Middle frontal gyrus (tissue), 1 donor: ENCODE data around the gene KLC4.
"Not testable (repeated sequence)": the region's sequence is repeated elsewhere in the genome, so short reads cannot be mapped to it uniquely, and the experiment has no call there.

Experiments used
- DNase-seq: peaks from one replicate; pipeline ENCODE4 v3.0.0-alpha.2; 2015; ENCODE audit warnings: low spot score; ENCODE audit errors: extremely low spot score

The KLC4 gene

GRCh38 chr6:43035495-43036194, 23.8 kb upstream of the KLC4 start:
- no peak for DNase-seq

GRCh38 chr6:43036712-43037111, 22.7 kb upstream of the KLC4 start:
- DNase-seq = no peak

GRCh38 chr6:43037197-43037596, 22.2 kb upstream of the KLC4 start:
- DNase-seq = no peak

- DNase-seq = no peak
Measured at GRCh38 chr6:43037706-43038105, 21.7 kb upstream of the KLC4 start.

- no peak for DNase-seq
Measured at GRCh38 chr6:43038727-43039126, 20.7 kb upstream of the KLC4 start.

- DNase-seq = no peak
Measured at GRCh38 chr6:43040542-43041257, 18.7 kb upstream of the KLC4 start.

GRCh38 chr6:43041475-43041874, 18.0 kb upstream of the KLC4 start:
- not testable (repeated sequence) for DNase-seq

GRCh38 chr6:43043310-43043709, 16.1 kb upstream of the KLC4 start:
- no peak for DNase-seq

GRCh38 chr6:43045371-43045930, 14.0 kb upstream of the KLC4 start:
- no peak for DNase-seq

GRCh38 chr6:43047998-43048397, 11.4 kb upstream of the KLC4 start:
- DNase-seq = no peak

- no peak for DNase-seq
Measured at GRCh38 chr6:43050981-43051380, 8.4 kb upstream of the KLC4 start.

- DNase-seq = no peak
Measured at GRCh38 chr6:43052225-43052841, 7.1 kb upstream of the KLC4 start.

GRCh38 chr6:43052842-43053544, 6.4 kb upstream of the KLC4 start:
- DNase-seq = no peak

GRCh38 chr6:43053545-43054205, 5.8 kb upstream of the KLC4 start, which contains the start of gene CUL7:
CUL7 (minus strand) TSS chr6:43053851; CDS start chr6:43052788, 1,063 bp downstream.
- peak; percentile 81 for DNase-seq

GRCh38 chr6:43054206-43054943, 5.1 kb upstream of the KLC4 start:
- no peak for DNase-seq

- DNase-seq = no peak
Measured at GRCh38 chr6:43055966-43056365, 3.5 kb upstream of the KLC4 start.

GRCh38 chr6:43058531-43058930, 900 bp upstream of the KLC4 start:
- DNase-seq = no peak

- DNase-seq = no peak
Measured at GRCh38 chr6:43060034-43060754, 763 bp downstream of the KLC4 start.

GRCh38 chr6:43060755-43061633, 1.6 kb downstream of the KLC4 start:
- DNase-seq = no peak
